Hepatocyte (in vitro differentiated cells): ENCODE results near the gene APOH.

Source experiments
- EZH2 ChIP-seq: fragments of 200-600 bp; sonication (generic); IDR thresholded peaks from 2 replicates; pipeline ENCODE4 v1.6.1; 2016; ENCODE audit warnings: antibody characterized with exemption, mild to moderate bottlenecking, borderline replicate concordance
- TF ChIP-seq, protein P1 (sequence below): fragments of 200-600 bp; sonication (generic); IDR thresholded peaks from 2 replicates; pipeline ENCODE4 v1.5.1; 2016; ENCODE audit warnings: antibody characterized with exemption, mild to moderate bottlenecking; ENCODE audit not compliant: poor library complexity

DNA sequence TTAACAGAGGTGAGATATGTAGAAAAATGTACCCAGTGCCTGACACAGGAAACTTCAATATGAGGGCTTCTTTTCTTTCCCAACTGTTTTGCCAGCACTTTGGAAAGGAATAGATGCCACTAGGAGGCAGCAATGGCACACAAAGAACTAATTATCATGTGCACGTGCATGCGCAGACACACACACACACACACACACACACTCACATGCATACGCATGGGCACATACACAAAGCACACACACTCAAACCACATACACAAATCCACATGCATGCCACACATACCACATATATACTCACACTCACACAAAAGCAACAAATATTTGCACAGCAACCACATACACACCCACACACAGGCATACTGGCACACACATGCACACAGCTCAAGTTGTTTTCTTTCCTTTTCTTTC, 28.5 kb downstream of the APOH start:
- TF ChIP-seq, protein P1, sequence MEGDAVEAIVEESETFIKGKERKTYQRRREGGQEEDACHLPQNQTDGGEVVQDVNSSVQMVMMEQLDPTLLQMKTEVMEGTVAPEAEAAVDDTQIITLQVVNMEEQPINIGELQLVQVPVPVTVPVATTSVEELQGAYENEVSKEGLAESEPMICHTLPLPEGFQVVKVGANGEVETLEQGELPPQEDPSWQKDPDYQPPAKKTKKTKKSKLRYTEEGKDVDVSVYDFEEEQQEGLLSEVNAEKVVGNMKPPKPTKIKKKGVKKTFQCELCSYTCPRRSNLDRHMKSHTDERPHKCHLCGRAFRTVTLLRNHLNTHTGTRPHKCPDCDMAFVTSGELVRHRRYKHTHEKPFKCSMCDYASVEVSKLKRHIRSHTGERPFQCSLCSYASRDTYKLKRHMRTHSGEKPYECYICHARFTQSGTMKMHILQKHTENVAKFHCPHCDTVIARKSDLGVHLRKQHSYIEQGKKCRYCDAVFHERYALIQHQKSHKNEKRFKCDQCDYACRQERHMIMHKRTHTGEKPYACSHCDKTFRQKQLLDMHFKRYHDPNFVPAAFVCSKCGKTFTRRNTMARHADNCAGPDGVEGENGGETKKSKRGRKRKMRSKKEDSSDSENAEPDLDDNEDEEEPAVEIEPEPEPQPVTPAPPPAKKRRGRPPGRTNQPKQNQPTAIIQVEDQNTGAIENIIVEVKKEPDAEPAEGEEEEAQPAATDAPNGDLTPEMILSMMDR = peak; percentile 80
- no peak for TF ChIP-seq EZH2
